ENCODE data around the gene OR2M3.

OR2M3 gene

GRCh38 chr1:248174521-248174920, 22.5 kb upstream of the OR2M3 start, which contains the start of gene OR2M2:
OR2M2 (plus strand) TSS chr1:248174821; CDS start chr1:248179986, 5,165 bp downstream.
- H3K9me3 ChIP-seq (ENCODE audit: low read length): no peaks in the 10 kb centered on the region
- no peak for TF ChIP-seq EZH2 (IDR thresholded peaks at IDR 0.05; ENCODE audit: borderline replicate concordance, low read length)
- no peak for TF ChIP-seq CTCF (IDR thresholded peaks at IDR 0.05; ENCODE audit: low read length)
- H3K4me1 ChIP-seq (ENCODE audit: insufficient read depth, low read length, severe bottlenecking): no peaks in the 10 kb centered on the region
- H3K27me3 ChIP-seq (ENCODE audit: insufficient read depth, low read length): no peaks in the 10 kb centered on the region
- no peaks in the 10 kb centered on the region for H3K79me2 ChIP-seq (ENCODE audit: insufficient read depth, low read length)
- H3K36me3 ChIP-seq (ENCODE audit: insufficient read depth, low read length): no peaks in the 10 kb centered on the region
- no peaks in the 10 kb centered on the region for H3K9me2 ChIP-seq (ENCODE audit: low read depth, low read length)
- H4K20me1 ChIP-seq (ENCODE audit: insufficient read depth, low read length): no peaks in the 10 kb centered on the region
- H3K4me3 ChIP-seq (ENCODE audit: low read depth, low read length, poor library complexity, severe bottlenecking): no peak within 1 kb of the TSS
- no peak within 1 kb of the TSS for H3K27ac ChIP-seq (ENCODE audit: low read depth, low read length, poor library complexity, severe bottlenecking)
- H3F3A ChIP-seq (ENCODE audit: insufficient read depth, low read length): no peaks in the 10 kb centered on the region
- no peak within 1 kb of the TSS for H3K4me2 ChIP-seq (ENCODE audit: low read length)
- no peak within 1 kb of the TSS for H3K9ac ChIP-seq (ENCODE audit: low read length)
- no peak within 1 kb of the TSS for H2AFZ ChIP-seq (ENCODE audit: low read length)

DNA sequence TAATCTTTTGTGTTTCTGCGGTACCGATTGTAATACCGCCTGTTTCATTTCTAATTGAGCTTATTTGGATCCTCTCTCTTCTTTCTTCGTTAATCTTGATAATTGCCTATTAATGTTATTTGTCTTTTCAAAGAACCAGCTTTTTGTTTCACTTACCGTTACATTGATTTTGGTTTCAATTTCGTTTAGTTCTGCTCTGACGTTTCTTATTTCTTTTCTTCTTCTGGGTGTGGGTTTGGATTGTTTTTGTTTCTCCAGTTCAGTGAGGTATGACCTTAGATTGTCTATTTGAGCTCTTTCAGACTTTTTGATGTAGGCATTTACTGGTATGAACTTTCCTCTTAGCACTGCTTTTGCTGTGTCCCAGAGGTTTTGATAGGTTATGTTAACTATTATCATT, 13.1 kb upstream of the OR2M3 start:
- no peaks in the 10 kb centered on the region for H3K27me3 ChIP-seq (ENCODE audit: insufficient read depth, low read length)
- no peaks in the 10 kb centered on the region for H3K4me1 ChIP-seq (ENCODE audit: insufficient read depth, low read length, severe bottlenecking)
- no peaks in the 10 kb centered on the region for H3K9me3 ChIP-seq (ENCODE audit: low read length)
- no peaks in the 10 kb centered on the region for H4K20me1 ChIP-seq (ENCODE audit: insufficient read depth, low read length)
- H3F3A ChIP-seq (ENCODE audit: insufficient read depth, low read length): no peaks in the 10 kb centered on the region
- H3K36me3 ChIP-seq (ENCODE audit: insufficient read depth, low read length): no peaks in the 10 kb centered on the region
- no peak overlapping the region for H3K4me3 ChIP-seq (ENCODE audit: low read depth, low read length, poor library complexity, severe bottlenecking)
- no peak for TF ChIP-seq CTCF (IDR thresholded peaks at IDR 0.05; ENCODE audit: low read length)
- H3K9ac ChIP-seq (ENCODE audit: low read length): no peak overlapping the region
- no peak overlapping the region for H3K27ac ChIP-seq (ENCODE audit: low read depth, low read length, poor library complexity, severe bottlenecking)
- H3K79me2 ChIP-seq (ENCODE audit: insufficient read depth, low read length): no peaks in the 10 kb centered on the region
- no peak overlapping the region for H3K4me2 ChIP-seq (ENCODE audit: low read length)
- no peak overlapping the region for H2AFZ ChIP-seq (ENCODE audit: low read length)
- H3K9me2 ChIP-seq (ENCODE audit: low read depth, low read length): no peaks in the 10 kb centered on the region

GRCh38 chr1:248187363-248187762, 9.7 kb upstream of the OR2M3 start:
- Histone ChIP-seq H3K4me3 (ENCODE audit: low read depth, low read length, poor library complexity, severe bottlenecking) (no peak overlapping the region), H3K9me3 (ENCODE audit: low read length) (no peaks in the 10 kb centered on the region), H3K27ac (ENCODE audit: low read depth, low read length, poor library complexity, severe bottlenecking) (no peak overlapping the region), H3K79me2 (ENCODE audit: insufficient read depth, low read length) (no peaks in the 10 kb centered on the region), H3K9me2 (ENCODE audit: low read depth, low read length) (no peaks in the 10 kb centered on the region), H4K20me1 (ENCODE audit: insufficient read depth, low read length) (no peaks in the 10 kb centered on the region), H3F3A (ENCODE audit: insufficient read depth, low read length) (no peaks in the 10 kb centered on the region), H3K4me2 (ENCODE audit: low read length) (no peak overlapping the region), H3K4me1 (ENCODE audit: insufficient read depth, low read length, severe bottlenecking) (no peaks in the 10 kb centered on the region), H3K9ac (ENCODE audit: low read length) (no peak overlapping the region), H3K27me3 (ENCODE audit: insufficient read depth, low read length) (no peaks in the 10 kb centered on the region), H2AFZ (ENCODE audit: low read length) (no peak overlapping the region), H3K36me3 (ENCODE audit: insufficient read depth, low read length) (no peaks in the 10 kb centered on the region)
- TF ChIP-seq CTCF (IDR thresholded peaks at IDR 0.05; ENCODE audit: low read length): no peak
- no peak for TF ChIP-seq EZH2 (IDR thresholded peaks at IDR 0.05; ENCODE audit: borderline replicate concordance, low read length)

Data from OCI-LY1 (cell line).